ENCODE data around the gene EVL.

DNA sequence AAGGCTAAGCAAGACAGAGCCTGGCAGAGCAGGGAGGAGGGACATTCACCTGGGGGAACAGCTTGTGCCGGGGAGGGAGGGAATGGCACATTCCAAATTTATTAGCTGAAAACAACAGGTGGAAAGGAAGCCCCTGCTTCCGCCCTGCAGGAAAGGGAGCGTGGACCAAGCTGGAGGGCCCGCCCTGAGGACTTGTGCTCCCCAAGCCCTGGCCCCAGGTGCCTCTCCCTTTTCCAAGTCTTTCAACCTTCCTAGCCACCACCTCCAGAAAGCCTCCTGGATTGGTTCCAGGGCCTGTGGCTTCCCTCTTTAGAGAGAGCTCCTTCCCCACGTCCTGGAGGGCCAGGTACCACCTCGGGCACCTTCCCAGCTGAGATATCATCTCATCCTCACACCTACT is 91.6 kb downstream of the EVL start:
- TF ChIP-seq, protein P1, sequence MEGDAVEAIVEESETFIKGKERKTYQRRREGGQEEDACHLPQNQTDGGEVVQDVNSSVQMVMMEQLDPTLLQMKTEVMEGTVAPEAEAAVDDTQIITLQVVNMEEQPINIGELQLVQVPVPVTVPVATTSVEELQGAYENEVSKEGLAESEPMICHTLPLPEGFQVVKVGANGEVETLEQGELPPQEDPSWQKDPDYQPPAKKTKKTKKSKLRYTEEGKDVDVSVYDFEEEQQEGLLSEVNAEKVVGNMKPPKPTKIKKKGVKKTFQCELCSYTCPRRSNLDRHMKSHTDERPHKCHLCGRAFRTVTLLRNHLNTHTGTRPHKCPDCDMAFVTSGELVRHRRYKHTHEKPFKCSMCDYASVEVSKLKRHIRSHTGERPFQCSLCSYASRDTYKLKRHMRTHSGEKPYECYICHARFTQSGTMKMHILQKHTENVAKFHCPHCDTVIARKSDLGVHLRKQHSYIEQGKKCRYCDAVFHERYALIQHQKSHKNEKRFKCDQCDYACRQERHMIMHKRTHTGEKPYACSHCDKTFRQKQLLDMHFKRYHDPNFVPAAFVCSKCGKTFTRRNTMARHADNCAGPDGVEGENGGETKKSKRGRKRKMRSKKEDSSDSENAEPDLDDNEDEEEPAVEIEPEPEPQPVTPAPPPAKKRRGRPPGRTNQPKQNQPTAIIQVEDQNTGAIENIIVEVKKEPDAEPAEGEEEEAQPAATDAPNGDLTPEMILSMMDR (IDR thresholded peaks at IDR 0.05; ENCODE audit: extremely low read depth in 1 of 2, insufficient read depth in 1 of 2, low read depth in 1 of 2, low read length in 2 of 2), result no peak
- no peak for TF ChIP-seq MYC (IDR thresholded peaks at IDR 0.05; ENCODE audit: low read depth, low read length)
- no peak for TF ChIP-seq EZH2 (IDR thresholded peaks at IDR 0.05; ENCODE audit: borderline replicate concordance, low read depth, low read length, severe bottlenecking)
- TF ChIP-seq FOS (IDR thresholded peaks at IDR 0.05; ENCODE audit: borderline replicate concordance, insufficient read depth, low read length), result no peak
- no peak for TF ChIP-seq JUN (IDR thresholded peaks at IDR 0.05; ENCODE audit: borderline replicate concordance, insufficient read depth, insufficient read length, low read depth)
- TF ChIP-seq POLR2AphosphoS5 (IDR thresholded peaks at IDR 0.05; ENCODE audit: insufficient read depth, low read depth, low read length), result no peak
- TF ChIP-seq POLR2A (IDR thresholded peaks at IDR 0.05; ENCODE audit: low read depth, low read length), result no peak
- no peak for TF ChIP-seq MAX (IDR thresholded peaks at IDR 0.05; ENCODE audit: insufficient read depth, insufficient read length)
- TF ChIP-seq GATA2 (IDR thresholded peaks at IDR 0.05; ENCODE audit: insufficient read depth, insufficient read length, low read depth, low read length), result no peak

Data from endothelial cell of umbilical vein (primary cell).